OCI-LY7 (cell line): ENCODE data around the gene SLC7A7. TPM values are rescaled to one million over a fixed set of nuclear protein-coding genes. Genes with fewer than 3 reads are reported as not detected.
A peak's percentile ranks its signal among the peaks of the same experiment; 100 is the strongest.
"Not testable (repeated sequence)": the region's sequence is repeated elsewhere in the genome, so short reads cannot be mapped to it uniquely, and the experiment has no call there.

Experiments
- BruUV-seq: library from RNA; stranded (reverse); fragments of 400-500 nt; replicated peaks from 2 replicates; lab custom pipeline; 2021; lab: Mats Ljungman, UMichigan
- CTCF ChIA-PET: fragments of 300-600 bp; sonication (Branson Sonifier 250); formaldehyde crosslinking; loops from one replicate; lab custom pipeline; 2022; ENCODE audit warnings: antibody characterized with exemption; ENCODE audit not compliant: unreplicated experiment; lab: Charles Lee
- POLR2A ChIA-PET: fragments of 300-600 bp; sonication (Branson Sonifier 250); formaldehyde crosslinking; loops from one replicate; lab custom pipeline; 2022; ENCODE audit warnings: antibody characterized with exemption; lab: Charles Lee
- DNase-seq: peaks from one replicate; pipeline ENCODE4 v3.0.0-alpha.2; 2015; ENCODE audit warnings: low spot score
- H2AFZ ChIP-seq: fragments of 200-600 bp; sonication (generic), shearing (Covaris generic); 2 replicates; pipeline ENCODE4 v1.6.1; 2014; ENCODE audit warnings: mild to moderate bottlenecking, antibody characterized with exemption, low read length, moderate library complexity
- H3K27ac ChIP-seq: fragments of 200-600 bp; sonication (generic); 2 replicates; pipeline ENCODE4 v1.5.1; 2014; ENCODE audit warnings: mixed run types, low read depth, mild to moderate bottlenecking, moderate library complexity, low read length, inconsistent platforms; ENCODE audit not compliant: poor library complexity, severe bottlenecking
- H3K36me3 ChIP-seq: fragments of 200-600 bp; sonication (generic); 2 replicates; pipeline ENCODE4 v1.6.1; 2014; ENCODE audit warnings: mild to moderate bottlenecking, antibody characterized with exemption, low read length, moderate library complexity, mixed read lengths; ENCODE audit not compliant: insufficient read depth
- H3K4me1 ChIP-seq: fragments of 200-600 bp; sonication (generic); 2 replicates; pipeline ENCODE4 v1.5.1; 2014; ENCODE audit warnings: mild to moderate bottlenecking, low read length; ENCODE audit not compliant: insufficient read depth, poor library complexity, severe bottlenecking
- H3K4me2 ChIP-seq: fragments of 200-600 bp; sonication (generic); 2 replicates; pipeline ENCODE4 v1.6.1; 2014; ENCODE audit warnings: mild to moderate bottlenecking, low read length
- H3K4me3 ChIP-seq: fragments of 200-600 bp; sonication (generic); 2 replicates; pipeline ENCODE4 v1.5.1; 2014; ENCODE audit warnings: mild to moderate bottlenecking, low read depth, low read length; ENCODE audit not compliant: poor library complexity, severe bottlenecking
- H3K79me2 ChIP-seq: fragments of 200-600 bp; sonication (generic); 2 replicates; pipeline ENCODE4 v1.6.1; 2016; ENCODE audit warnings: low read depth, mild to moderate bottlenecking, low read length, moderate library complexity, mixed read lengths; ENCODE audit not compliant: insufficient read depth
- H3K9me2 ChIP-seq: fragments of 200-600 bp; sonication (generic); 2 replicates; pipeline ENCODE4 v1.6.1; 2016; ENCODE audit warnings: mild to moderate bottlenecking, low read length, mixed read lengths; ENCODE audit not compliant: insufficient read depth
- H3K9me3 ChIP-seq: fragments of 200-600 bp; sonication (generic); 2 replicates; pipeline ENCODE4 v1.6.1; 2014; ENCODE audit warnings: mild to moderate bottlenecking, mixed run types, low read length, mixed read lengths
- H4K20me1 ChIP-seq: fragments of 200-600 bp; sonication (generic); 2 replicates; pipeline ENCODE4 v1.6.1; 2014; ENCODE audit warnings: mild to moderate bottlenecking, antibody characterized with exemption, low read length, moderate library complexity, mixed read lengths; ENCODE audit not compliant: insufficient read depth
- EZH2phosphoT487 ChIP-seq: fragments of 200-600 bp; sonication (generic); IDR thresholded peaks from 2 replicates; pipeline ENCODE4 v1.6.1; 2018; ENCODE audit warnings: low read depth, borderline replicate concordance, mild to moderate bottlenecking, mixed run types, antibody characterized with exemption, low read length, moderate library complexity, mixed read lengths
- intact Hi-C: fragments of 100-400 bp; cut with micrococcal nuclease; formaldehyde crosslinking; loops from one replicate; pipeline ENCODE4 v1.10.0; 2022; ENCODE audit not compliant: unreplicated experiment
- total RNA-seq, 2 experiments: library from RNA; depleted of rRNA in 1 of 2; stranded (reverse); fragments of >200 nt in 1 of 2; shearing (Covaris generic) in 1 of 2; gene quantifications; 2 replicates each; pipeline ENCODE4 v1.2.3, GENCODE V29; 2014 to 2022
- TF ChIP-seq, protein P1 (sequence below): fragments of 200-600 bp; sonication (generic); conservative IDR thresholded peaks from 2 replicates; pipeline ENCODE4 v1.5.1; 2014; ENCODE audit warnings: mild to moderate bottlenecking, antibody characterized with exemption, low read length, moderate library complexity, mixed read lengths

Gene SLC7A7
- total RNA-seq, 2 experiments from 2014 or later = 30.6 to 59.2 TPM

DNA sequence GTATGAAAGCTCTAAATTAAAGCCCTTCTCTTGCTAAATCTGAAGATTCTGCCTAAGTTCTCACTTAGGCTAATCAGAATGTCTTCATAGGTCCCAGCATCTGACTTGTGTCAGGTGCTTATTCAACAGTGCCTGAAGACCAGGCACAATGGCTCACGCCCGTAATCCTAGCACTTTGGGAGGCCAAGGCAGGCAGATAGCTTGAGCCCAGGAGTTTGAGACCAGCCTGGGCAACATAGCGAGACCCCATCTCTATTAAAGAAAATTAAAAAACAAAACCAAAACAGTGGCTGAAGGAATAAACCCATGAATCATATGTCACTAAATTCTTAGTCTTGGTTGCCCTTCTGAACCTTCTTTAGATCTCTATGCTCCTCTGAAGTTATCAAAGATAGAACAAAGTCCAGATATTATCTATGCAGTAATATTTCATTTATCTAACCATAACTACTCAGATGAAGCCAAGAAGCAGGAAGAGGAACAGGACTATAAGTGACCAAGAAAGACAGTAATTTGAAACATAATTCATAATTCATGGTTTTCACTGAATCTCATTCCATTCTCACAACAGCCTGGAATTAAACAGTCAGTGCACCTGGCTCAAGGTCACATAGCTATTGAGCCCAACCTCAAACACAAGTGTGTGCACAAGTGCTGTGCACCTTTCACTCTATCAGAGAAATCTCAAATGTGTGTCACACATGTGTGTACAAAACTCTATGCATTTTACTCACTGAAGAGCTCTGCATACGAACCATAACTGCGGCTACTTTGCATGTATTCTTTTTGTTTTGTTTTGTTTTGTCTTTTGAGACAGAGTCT lies 6.6 kb downstream of the SLC7A7 start:
- TF ChIP-seq, protein P1, sequence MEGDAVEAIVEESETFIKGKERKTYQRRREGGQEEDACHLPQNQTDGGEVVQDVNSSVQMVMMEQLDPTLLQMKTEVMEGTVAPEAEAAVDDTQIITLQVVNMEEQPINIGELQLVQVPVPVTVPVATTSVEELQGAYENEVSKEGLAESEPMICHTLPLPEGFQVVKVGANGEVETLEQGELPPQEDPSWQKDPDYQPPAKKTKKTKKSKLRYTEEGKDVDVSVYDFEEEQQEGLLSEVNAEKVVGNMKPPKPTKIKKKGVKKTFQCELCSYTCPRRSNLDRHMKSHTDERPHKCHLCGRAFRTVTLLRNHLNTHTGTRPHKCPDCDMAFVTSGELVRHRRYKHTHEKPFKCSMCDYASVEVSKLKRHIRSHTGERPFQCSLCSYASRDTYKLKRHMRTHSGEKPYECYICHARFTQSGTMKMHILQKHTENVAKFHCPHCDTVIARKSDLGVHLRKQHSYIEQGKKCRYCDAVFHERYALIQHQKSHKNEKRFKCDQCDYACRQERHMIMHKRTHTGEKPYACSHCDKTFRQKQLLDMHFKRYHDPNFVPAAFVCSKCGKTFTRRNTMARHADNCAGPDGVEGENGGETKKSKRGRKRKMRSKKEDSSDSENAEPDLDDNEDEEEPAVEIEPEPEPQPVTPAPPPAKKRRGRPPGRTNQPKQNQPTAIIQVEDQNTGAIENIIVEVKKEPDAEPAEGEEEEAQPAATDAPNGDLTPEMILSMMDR = no peak
- TF ChIP-seq EZH2phosphoT487 = no peak
- H3K9me2 ChIP-seq = no peaks in the 10 kb centered on the region
- H3K27ac ChIP-seq = peak overlapping the region; percentile 48
- peaks cover 36% of the 10 kb centered on the region for H3K36me3 ChIP-seq
- ChIA-PET CTCF (interaction anchor here (1.4 kb wide), 1 partner anchor 18 kb away, joined by 3 read pairs; no protein-coding TSS in a partner anchor), POLR2A (interaction anchor here (0.6 to 4.1 kb wide), 12 partner anchors 7 to 338 kb away, joined by 3 to 21 read pairs (median 4); no protein-coding TSS in a partner anchor)
- DNase-seq = no peak
- no TSS peak for BruUV-seq
- H3K79me2 ChIP-seq = peaks cover 93% of the 10 kb centered on the region
- peak overlapping the region; percentile 31 for H3K4me3 ChIP-seq
- intact Hi-C loops = no loop called here
- peak overlapping the region; percentile 51 for H3K4me2 ChIP-seq
- no peaks in the 10 kb centered on the region for H4K20me1 ChIP-seq
- peaks cover 85% of the 10 kb centered on the region for H3K4me1 ChIP-seq
- H3K9me3 ChIP-seq = no peaks in the 10 kb centered on the region
- no peak overlapping the region for H2AFZ ChIP-seq

DNA sequence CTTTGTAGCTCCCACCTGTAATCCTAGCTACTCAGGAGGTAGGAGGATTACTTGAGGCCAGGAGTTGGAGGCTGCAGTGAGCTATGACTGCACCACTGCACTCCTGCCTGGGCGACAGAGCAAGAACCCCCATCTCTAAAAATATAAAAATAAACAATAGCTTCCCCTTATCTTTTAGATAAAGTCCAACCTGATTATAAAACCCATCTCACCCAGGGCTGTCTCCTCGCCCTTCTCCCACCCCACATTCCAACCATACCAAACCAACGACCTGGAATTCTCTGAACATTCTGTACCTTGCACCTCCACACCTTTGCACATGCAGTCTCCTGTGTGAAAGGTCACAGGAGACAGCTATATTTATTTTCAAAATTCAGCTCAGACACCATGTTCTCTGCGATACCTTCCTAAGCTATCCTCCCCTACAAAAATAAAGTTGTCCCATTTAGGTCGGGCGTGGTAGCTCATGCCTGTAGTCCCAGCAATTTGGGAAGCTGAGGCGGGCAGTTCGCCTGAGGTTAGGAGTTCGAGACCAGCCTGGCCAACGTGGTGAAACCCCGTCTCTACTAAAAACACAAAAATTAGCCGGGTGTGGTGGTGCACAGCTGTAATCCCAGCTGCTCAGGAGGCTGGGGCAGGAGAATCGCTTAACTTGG lies 7.7 kb downstream of the SLC7A7 start:
- no peak overlapping the region for H2AFZ ChIP-seq
- no peaks in the 10 kb centered on the region for H4K20me1 ChIP-seq
- no peaks in the 10 kb centered on the region for H3K9me2 ChIP-seq
- peaks cover 86% of the 10 kb centered on the region for H3K4me1 ChIP-seq
- H3K4me2 ChIP-seq = peak overlapping the region; percentile 51
- ChIA-PET POLR2A (interaction anchor here (0.6 to 4.1 kb wide), 12 partner anchors 8 to 337 kb away, joined by 3 to 21 read pairs (median 6); partner anchors contain the start of gene SLC7A7), CTCF (interaction anchor here (0.6 to 1.4 kb wide), 4 partner anchors 10 to 17 kb away, joined by 3 to 5 read pairs (median 3); no protein-coding TSS in a partner anchor)
- TF ChIP-seq, protein P1 = no peak
- TF ChIP-seq EZH2phosphoT487 = no peak
- peak overlapping the region; percentile 21 for H3K4me3 ChIP-seq
- peaks cover 93% of the 10 kb centered on the region for H3K79me2 ChIP-seq
- DNase-seq = no peak
- intact Hi-C loops = no loop called here
- BruUV-seq = no TSS peak
- H3K27ac ChIP-seq = peak overlapping the region; percentile 33
- peaks cover 35% of the 10 kb centered on the region for H3K36me3 ChIP-seq
- no peaks in the 10 kb centered on the region for H3K9me3 ChIP-seq

DNA sequence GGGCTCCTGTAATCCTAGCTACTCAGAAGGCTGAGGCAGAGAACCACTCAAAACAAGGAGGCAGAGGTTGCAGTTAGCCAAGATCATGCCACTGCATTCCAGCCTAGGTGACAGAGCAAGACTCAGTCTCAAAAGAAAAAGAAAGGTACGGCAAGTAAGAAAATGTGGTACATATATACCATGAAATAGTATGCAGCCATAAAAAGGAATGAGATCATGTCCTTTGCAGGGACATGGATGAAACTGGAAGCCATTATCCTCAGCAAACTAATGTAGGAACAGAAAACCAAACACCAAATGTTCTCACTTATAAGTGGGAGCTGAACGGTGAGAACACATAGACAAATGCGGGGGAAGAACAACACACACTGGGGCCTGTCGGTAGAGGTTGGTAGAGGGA lies 10.0 kb downstream of the SLC7A7 start:
- DNase-seq, BruUV-seq, H3K9me2 ChIP-seq, H3K9me3 ChIP-seq, H4K20me1 ChIP-seq, H2AFZ ChIP-seq, intact Hi-C loops: not testable (repeated sequence)
- peaks cover 80% of the 10 kb centered on the region for H3K79me2 ChIP-seq
- POLR2A ChIA-PET = interaction anchor here (1.3 to 1.6 kb wide), 3 partner anchors 10 to 26 kb away, joined by 3 to 6 read pairs (median 3); partner anchors contain the start of gene SLC7A7
- CTCF ChIA-PET = interaction anchor here (1.4 kb wide), 1 partner anchor 10 kb away, joined by 3 read pairs; no protein-coding TSS in a partner anchor
- peak overlapping the region; percentile 55 for H3K4me3 ChIP-seq
- peaks cover 88% of the 10 kb centered on the region for H3K4me1 ChIP-seq
- peaks cover 54% of the 10 kb centered on the region for H3K36me3 ChIP-seq
- H3K4me2 ChIP-seq = peak overlapping the region; percentile 75
- H3K27ac ChIP-seq = peak overlapping the region; percentile 85
